SK-N-MC (cell line): Measurements from ENCODE around the gene MPND.

Source experiments
- EZH2 ChIP-seq: fragments of 200-600 bp; sonication (generic); IDR thresholded peaks from one replicate; pipeline ENCODE4 v1.6.1; 2017; ENCODE audit warnings: antibody characterized with exemption
- POLR2AphosphoS5 ChIP-seq: IDR thresholded peaks from 2 replicates; pipeline ENCODE4 v1.6.1; 2012; ENCODE audit warnings: mild to moderate bottlenecking, low read depth, low read length, borderline replicate concordance

GRCh38 chr19:4400135-4400936 is 57.0 kb downstream of the MPND start, which contains the start of gene SH3GL1:
- TF ChIP-seq POLR2AphosphoS5 (no peak), EZH2 (no peak)
